GM10266 (cell line): ENCODE measurements around the gene SCAANT1.

Experiments used
- DNase-seq: peaks from one replicate; pipeline ENCODE4 v3.0.0; 2012; ENCODE audit errors: extremely low spot score
- TF ChIP-seq, protein P1 (sequence below): IDR thresholded peaks from 2 replicates; pipeline ENCODE4 v1.5.1; 2012; ENCODE audit warnings: mild to moderate bottlenecking, low read depth; ENCODE audit not compliant: control insufficient read depth, insufficient read depth; ENCODE audit errors: missing control alignments

The SCAANT1 gene

GRCh38 chr3:63945558-63946096, 33.4 kb upstream of the SCAANT1 start:
- DNase-seq: no peak
- TF ChIP-seq, protein P1, sequence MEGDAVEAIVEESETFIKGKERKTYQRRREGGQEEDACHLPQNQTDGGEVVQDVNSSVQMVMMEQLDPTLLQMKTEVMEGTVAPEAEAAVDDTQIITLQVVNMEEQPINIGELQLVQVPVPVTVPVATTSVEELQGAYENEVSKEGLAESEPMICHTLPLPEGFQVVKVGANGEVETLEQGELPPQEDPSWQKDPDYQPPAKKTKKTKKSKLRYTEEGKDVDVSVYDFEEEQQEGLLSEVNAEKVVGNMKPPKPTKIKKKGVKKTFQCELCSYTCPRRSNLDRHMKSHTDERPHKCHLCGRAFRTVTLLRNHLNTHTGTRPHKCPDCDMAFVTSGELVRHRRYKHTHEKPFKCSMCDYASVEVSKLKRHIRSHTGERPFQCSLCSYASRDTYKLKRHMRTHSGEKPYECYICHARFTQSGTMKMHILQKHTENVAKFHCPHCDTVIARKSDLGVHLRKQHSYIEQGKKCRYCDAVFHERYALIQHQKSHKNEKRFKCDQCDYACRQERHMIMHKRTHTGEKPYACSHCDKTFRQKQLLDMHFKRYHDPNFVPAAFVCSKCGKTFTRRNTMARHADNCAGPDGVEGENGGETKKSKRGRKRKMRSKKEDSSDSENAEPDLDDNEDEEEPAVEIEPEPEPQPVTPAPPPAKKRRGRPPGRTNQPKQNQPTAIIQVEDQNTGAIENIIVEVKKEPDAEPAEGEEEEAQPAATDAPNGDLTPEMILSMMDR: no peak

DNA sequence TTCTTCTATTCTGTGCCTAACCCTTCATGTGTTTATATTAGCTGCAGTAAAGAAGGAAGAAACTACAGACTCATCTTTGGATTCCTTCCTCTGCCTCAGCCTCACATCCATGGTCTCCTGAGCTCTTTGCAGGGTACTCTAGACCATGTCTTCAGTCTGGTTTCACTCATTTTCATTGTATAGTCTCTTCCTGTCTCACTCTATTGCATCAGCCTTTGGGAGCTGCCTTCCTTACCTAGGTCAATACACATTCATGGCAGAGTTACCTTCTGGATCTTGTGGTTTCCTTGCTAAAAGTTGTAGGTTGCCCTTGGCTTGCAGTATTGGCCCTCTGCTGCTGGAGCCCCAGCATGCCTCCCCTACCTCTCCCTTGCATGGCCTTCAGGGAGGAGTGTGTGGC, 31.5 kb upstream of the SCAANT1 start:
- TF ChIP-seq, protein P1: no peak
- no peak for DNase-seq

DNA sequence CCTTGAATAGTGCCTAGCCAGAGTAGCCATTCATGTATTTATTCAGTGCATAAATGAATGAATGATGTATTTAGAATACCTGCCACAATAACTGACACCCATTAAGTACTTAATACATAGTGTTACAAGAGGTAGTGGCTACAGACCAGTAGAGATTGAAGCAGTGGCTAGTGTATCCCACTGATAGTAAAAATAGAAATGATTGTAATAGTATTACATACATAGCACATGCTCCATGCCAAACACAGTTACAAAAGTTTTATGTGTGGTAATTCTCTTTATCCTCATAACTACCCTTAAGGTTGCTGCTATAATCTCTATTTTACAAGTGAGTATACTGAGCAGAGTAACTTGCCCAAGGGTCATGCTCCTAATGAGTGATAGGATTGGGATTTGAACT, 30.3 kb upstream of the SCAANT1 start:
- no peak for DNase-seq
- TF ChIP-seq, protein P1: no peak

DNA sequence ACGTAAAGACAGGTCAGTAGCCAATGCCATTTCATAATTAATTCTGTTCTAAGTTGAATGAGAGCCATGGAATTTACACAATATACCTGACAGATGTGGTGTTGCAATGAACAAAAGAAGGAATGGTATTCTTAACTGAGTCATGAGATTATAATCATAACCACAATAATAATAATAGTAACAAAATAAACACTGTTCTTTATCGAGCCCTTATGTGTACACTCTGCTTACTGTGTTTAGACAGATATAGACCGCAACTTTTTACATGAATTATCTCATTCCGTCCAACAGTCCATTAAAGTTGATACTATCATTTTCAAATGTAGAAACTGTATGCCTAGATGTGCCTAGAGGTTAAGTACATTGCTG, 28.2 kb upstream of the SCAANT1 start:
- no peak for DNase-seq
- TF ChIP-seq, protein P1: no peak

DNA sequence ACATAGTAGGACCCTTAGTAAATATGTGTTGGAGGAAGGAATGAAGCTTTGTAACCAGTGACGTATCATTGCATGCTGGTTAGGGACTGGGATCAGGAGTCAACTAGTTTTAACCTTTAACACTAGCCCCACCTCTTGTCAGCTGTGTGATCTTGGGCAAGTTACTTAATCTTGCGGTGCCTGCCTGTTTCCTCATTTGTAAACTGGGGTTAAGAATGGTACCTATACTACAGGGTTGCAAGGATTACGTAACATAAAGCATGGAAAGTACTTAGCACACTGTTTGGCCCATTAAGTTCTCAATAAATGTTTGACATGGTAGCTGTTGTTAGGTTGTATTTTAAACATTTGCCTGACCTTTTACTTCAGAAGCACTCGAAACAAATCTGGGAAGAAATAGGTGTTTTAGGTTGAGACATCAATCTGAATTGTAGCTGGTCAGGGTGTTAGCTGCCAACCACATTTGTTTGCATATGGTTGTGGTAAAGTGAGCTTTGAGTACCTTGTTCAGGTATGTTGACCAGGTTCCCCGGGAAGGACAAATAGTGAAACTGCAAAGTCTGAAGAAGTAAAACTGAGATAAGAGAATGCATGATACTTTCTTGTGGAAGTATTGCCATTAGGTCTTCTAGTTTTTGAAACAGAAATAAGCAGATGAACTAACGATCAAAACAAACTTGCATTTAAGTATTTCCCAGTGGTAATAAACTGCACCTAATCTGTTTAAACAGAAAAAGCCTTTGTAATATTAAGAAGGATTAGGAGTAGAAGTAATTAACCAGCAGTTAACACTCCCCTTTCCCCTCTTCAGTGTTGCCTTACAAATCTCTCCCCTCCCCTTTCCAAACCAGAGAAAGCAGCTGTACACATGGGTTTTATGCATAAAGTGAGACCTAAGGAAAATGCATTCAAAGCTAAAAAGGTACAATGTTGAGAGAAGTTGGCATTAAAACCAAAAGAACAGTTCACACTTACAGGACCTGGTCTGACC, 25.8 kb upstream of the SCAANT1 start:
- TF ChIP-seq, protein P1: peak; percentile 7
- DNase-seq: no peak

- DNase-seq: no peak
- TF ChIP-seq, protein P1: no peak
Measured at GRCh38 chr3:63936925-63937324, 24.7 kb upstream of the SCAANT1 start.
